Measurements from ENCODE around the gene KCNK17. TPM values are rescaled to one million over a fixed set of nuclear protein-coding genes. Genes with fewer than 3 reads are reported as not detected.

KCNK17 gene
- total and polyA plus RNA-seq, 2 donors (not counting 3 experiments of a cell fraction or from before 2014, with no cell fraction given): not detected

- dilution Hi-C loops (cut with MboI; ENCODE audit: extremely low pct_ligation_motif_present, low sequenced_read_pairs) (no loop called here), intact Hi-C loops (cut with micrococcal nuclease) (no loop called here)
- no peak within 1 kb of the TSS for H3K9ac ChIP-seq (replicated peaks; ENCODE audit: extremely low read depth, insufficient read depth, low read length)
- H3K4me2 ChIP-seq (ENCODE audit: insufficient read depth, low read length): no peak within 1 kb of the TSS
- H3K9me1 ChIP-seq (replicated peaks; ENCODE audit: control insufficient read depth, extremely low read depth, insufficient read depth, low read length): no peaks in the 10 kb centered on the region
- no peaks in the 10 kb centered on the region for H3K4me1 ChIP-seq (ENCODE audit: control insufficient read depth, extremely low read depth, insufficient read depth, low read length)
- no TSS peak for BruUV-seq (replicated peaks)
- H2AFZ ChIP-seq (ENCODE audit: low read depth, low read length): no peak within 1 kb of the TSS
- ChIA-PET POLR2A (no interaction called here), CTCF (no interaction called here)
- no peaks in the 10 kb centered on the region for H4K20me1 ChIP-seq (replicated peaks; ENCODE audit: control insufficient read depth, extremely low read depth, insufficient read depth, low read length)
- no peak for DNase-seq (ENCODE audit: low read depth, low spot score)
- no peak within 1 kb of the TSS for H3K27ac ChIP-seq (ENCODE audit: insufficient read depth, low read depth, low read length)
- no peaks in the 10 kb centered on the region for H3K36me3 ChIP-seq (ENCODE audit: control insufficient read depth in 2 of 2, extremely low read depth in 1 of 2, insufficient read depth in 2 of 2, low read length in 2 of 2)
- no peaks in the 10 kb centered on the region for H3K27me3 ChIP-seq (ENCODE audit: control insufficient read depth in 2 of 2, insufficient read depth in 2 of 2, low read length in 2 of 2)
- H3K79me2 ChIP-seq (ENCODE audit: control insufficient read depth, insufficient read depth, low read length): no peaks in the 10 kb centered on the region
- FAIRE-seq: no peak
- TF ChIP-seq MAX (IDR thresholded peaks at IDR 0.05; ENCODE audit: insufficient read depth, insufficient read length) (no peak), POLR2A (IDR thresholded peaks at IDR 0.05; ENCODE audit: low read depth, low read length) (no peak), FOS (IDR thresholded peaks at IDR 0.05; ENCODE audit: borderline replicate concordance, insufficient read depth, low read length) (no peak), CTCF (IDR thresholded peaks at IDR 0.05; ENCODE audit: extremely low read depth in 1 of 2, insufficient read depth in 1 of 2, low read depth in 1 of 2, low read length in 2 of 2) (no peak), MYC (IDR thresholded peaks at IDR 0.05; ENCODE audit: low read depth, low read length) (no peak), JUN (IDR thresholded peaks at IDR 0.05; ENCODE audit: borderline replicate concordance, insufficient read depth, insufficient read length, low read depth) (no peak), GATA2 (IDR thresholded peaks at IDR 0.05; ENCODE audit: insufficient read depth, insufficient read length, low read depth, low read length) (no peak), EZH2 (IDR thresholded peaks at IDR 0.05; ENCODE audit: borderline replicate concordance, low read depth, low read length, severe bottlenecking) (no peak), POLR2AphosphoS5 (IDR thresholded peaks at IDR 0.05; ENCODE audit: insufficient read depth, low read depth, low read length) (no peak)
- H3K9me3 ChIP-seq (replicated peaks; ENCODE audit: control insufficient read depth, insufficient read depth, low read length): no peaks in the 10 kb centered on the region
- H3K4me3 ChIP-seq (replicated peaks in 1 of 3; ENCODE audit: insufficient read depth in 1 of 3, low read depth in 1 of 3, low read length in 3 of 3): no peak within 1 kb of the TSS
Measured at GRCh38 chr6:39322306-39322850, 8.2 kb upstream of the KCNK17 start, which contains the start of gene KCNK16. Gene KCNK16 (minus strand): TSS chr6:39322702. CDS start chr6:39322540, 162 bp downstream.
